HG02798 (cell line): ENCODE results near the gene IRGQ.
"Not testable (repeated sequence)": the region's sequence is repeated elsewhere in the genome, so short reads cannot be mapped to it uniquely, and the experiment has no call there.

Experiments
- ATAC-seq: cut with Tn5 transposase; IDR thresholded peaks from one replicate; pipeline ENCODE4 v1.9.1; 2021; ENCODE audit warnings: mild to moderate bottlenecking; ENCODE audit not compliant: unreplicated experiment, poor library complexity

The IRGQ gene

GRCh38 chr19:43595999-43596841, at the start of gene IRGQ, which contains the start of gene ZNF576:
IRGQ (minus strand) TSS chr19:43596134; CDS start chr19:43595338, 796 bp downstream.
ZNF576 (plus strand) TSS chr19:43596595; CDS start chr19:43597109, 514 bp downstream.
- peak; percentile 92 for ATAC-seq

- ATAC-seq = no peak
Observed at GRCh38 chr19:43644181-43644580, 48.2 kb upstream of the IRGQ start.

GRCh38 chr19:43643326-43643725, 47.4 kb upstream of the IRGQ start:
- ATAC-seq = no peak

GRCh38 chr19:43642531-43642930, 46.6 kb upstream of the IRGQ start:
- no peak for ATAC-seq

- no peak for ATAC-seq
Observed at GRCh38 chr19:43641333-43641732, 45.4 kb upstream of the IRGQ start.

- no peak for ATAC-seq
Observed at GRCh38 chr19:43640424-43640757, 44.5 kb upstream of the IRGQ start.

GRCh38 chr19:43639519-43640423, 43.8 kb upstream of the IRGQ start, which contains the start of gene CADM4:
CADM4 (minus strand) TSS chr19:43639850; CDS start chr19:43639790, 60 bp downstream.
- ATAC-seq = no peak

- no peak for ATAC-seq
Observed at GRCh38 chr19:43638995-43639518, 43.1 kb upstream of the IRGQ start.

- no peak for ATAC-seq
Observed at GRCh38 chr19:43638214-43638994, 42.5 kb upstream of the IRGQ start.

GRCh38 chr19:43636121-43636683, 40.3 kb upstream of the IRGQ start:
- no peak for ATAC-seq

- not testable (repeated sequence) for ATAC-seq
Observed at GRCh38 chr19:43635561-43635940, 39.6 kb upstream of the IRGQ start.

- no peak for ATAC-seq
Observed at GRCh38 chr19:43634872-43635560, 39.1 kb upstream of the IRGQ start.

- no peak for ATAC-seq
Observed at GRCh38 chr19:43634506-43634871, 38.6 kb upstream of the IRGQ start.

GRCh38 chr19:43634068-43634467, 38.1 kb upstream of the IRGQ start:
- no peak for ATAC-seq

GRCh38 chr19:43633520-43633919, 37.6 kb upstream of the IRGQ start:
- no peak for ATAC-seq

- no peak for ATAC-seq
Observed at GRCh38 chr19:43631491-43631890, 35.6 kb upstream of the IRGQ start.

GRCh38 chr19:43628646-43629326, 32.9 kb upstream of the IRGQ start:
- ATAC-seq = no peak

- no peak for ATAC-seq
Observed at GRCh38 chr19:43626838-43627237, 30.9 kb upstream of the IRGQ start.
